HG02623 (cell line): ENCODE results near the gene ARMH3.

Experiments used
- ATAC-seq: cut with Tn5 transposase; IDR thresholded peaks from one replicate; pipeline ENCODE4 v1.9.1; 2021; ENCODE audit warnings: moderate library complexity; ENCODE audit not compliant: unreplicated experiment

The ARMH3 gene

DNA sequence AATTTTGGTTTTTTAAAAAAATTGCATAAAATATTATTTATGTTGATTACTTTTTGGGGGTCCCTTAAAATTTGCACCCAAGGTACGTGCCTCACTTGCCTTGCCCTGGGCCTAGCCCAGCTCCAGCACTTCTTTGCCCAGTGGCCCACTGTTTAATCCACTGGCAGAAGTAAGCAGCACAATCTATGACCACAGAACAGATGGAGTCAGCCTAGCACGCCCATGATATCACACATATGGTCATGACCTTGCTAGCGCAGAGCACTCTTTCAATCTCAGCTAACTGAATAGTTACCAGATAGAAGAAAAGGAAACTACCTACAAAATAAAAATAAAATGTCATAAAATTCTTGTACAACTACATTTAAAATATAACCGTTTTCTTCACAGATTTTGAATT lies 243.4 kb downstream of the ARMH3 start:
- no peak for ATAC-seq

DNA sequence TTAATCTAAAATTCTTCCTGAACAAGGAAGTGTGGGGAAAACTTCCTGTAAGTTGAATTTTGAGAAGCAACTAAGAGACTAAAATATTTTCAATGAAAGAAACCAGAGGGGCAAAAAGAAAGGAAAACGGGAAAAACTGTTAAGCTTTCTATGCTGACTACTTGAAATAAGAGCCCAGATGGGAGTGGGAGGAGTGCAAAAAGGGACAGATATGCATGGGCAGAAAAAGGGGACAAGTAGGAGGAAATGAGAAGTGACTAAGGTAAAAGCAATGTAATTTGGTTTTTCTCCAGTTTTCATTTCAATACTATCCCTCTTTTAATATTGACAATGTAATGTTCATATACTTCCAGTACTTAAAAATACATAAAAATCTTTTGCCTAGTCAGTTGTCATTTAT lies 248.8 kb downstream of the ARMH3 start:
- no peak for ATAC-seq

DNA sequence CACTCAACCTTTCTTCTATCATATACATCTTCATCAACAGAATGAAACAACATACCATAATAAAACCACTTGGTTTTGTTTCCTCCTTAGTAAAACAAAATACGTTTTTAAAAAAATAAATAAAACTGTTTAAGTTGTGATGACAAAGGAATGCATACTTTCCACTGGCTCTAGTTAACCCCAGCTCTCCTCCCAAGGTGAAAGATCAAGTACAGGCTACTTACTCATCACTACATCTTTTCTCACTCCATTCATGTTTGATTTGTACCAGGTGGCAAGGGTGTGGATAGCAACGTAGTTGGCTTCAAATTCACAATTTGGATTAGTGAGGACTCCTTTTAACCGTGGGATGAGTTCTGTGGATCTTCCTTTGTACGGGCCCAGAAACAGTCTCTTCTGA lies 252.5 kb downstream of the ARMH3 start:
- ATAC-seq, result no peak

DNA sequence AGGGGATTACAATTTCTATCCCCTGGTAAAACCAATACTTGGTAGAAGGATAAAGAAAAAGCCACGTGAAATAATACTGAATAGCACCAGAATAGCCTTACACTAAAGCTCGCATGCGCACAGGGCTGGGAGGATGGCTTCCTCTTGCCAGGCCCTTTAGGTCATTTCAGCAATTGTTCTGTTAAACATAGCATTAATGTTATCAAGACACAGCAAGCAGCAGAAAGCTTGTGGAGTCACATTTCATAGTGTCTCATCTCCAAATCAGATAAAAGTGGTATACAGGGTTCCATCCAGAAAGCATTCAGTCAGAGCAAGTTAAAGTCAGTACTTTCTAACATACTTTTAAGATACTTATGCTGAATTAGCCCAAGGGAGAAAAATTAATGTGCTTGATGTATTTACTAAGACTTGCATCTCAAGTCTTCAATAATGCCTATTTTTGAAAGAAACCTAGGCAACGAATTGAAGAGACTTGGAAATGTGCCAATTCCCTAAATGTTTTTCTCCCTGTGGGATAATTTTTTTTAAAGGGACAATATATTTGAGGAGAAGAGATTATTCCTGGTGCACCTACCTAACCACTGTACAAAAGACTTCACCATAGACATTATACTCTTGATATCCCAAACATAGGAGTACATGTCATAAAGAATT lies 258.4 kb downstream of the ARMH3 start:
- ATAC-seq, result no peak
